GM12865 (cell line): Measurements from ENCODE around the gene PPP2R5C.
A peak's percentile ranks its signal among the peaks of the same experiment; 100 is the strongest.

Experiments used
- DNase-seq: peaks from one replicate; pipeline ENCODE4 v3.0.0; 2010; ENCODE audit warnings: low read depth
- H3K4me3 ChIP-seq: 2 replicates; pipeline ENCODE4 v1.5.1; 2011; ENCODE audit warnings: mild to moderate bottlenecking, low read depth, low read length, control low read depth
- CTCF ChIP-seq: IDR thresholded peaks from 2 replicates; pipeline ENCODE4 v1.5.1; 2011; ENCODE audit warnings: low read length, control low read depth, low read depth, inconsistent platforms; ENCODE audit not compliant: insufficient read depth; ENCODE audit errors: missing control alignments

Gene PPP2R5C

GRCh38 chr14:101825797-101826196 lies 64.3 kb downstream of the PPP2R5C start:
- DNase-seq, result peak; percentile 44
- TF ChIP-seq CTCF, result no peak
- H3K4me3 ChIP-seq, result peak overlapping the region; percentile 69

DNA sequence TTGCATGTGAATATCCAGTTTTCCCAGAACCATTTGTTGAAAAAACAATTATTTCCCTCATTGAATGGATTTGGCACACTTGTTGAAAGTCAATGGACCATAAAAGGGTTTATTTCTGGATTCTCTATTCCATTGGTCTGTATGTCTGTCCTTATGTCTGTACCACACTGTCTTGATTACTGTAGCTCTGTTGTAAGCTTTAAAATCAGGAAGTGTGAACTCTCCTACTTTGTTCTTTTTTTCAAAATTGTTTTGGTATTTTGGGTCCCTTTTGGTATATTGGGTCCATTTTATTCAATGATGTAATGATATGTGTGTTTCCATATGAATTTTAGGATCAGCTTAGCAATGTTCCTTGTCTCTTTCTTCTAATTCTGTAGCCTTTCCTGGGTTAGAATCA lies 64.8 kb downstream of the PPP2R5C start:
- no peak overlapping the region; the same call in 1 of the 2 replicates for H3K4me3 ChIP-seq
- TF ChIP-seq CTCF, result no peak
- DNase-seq, result no peak

DNA sequence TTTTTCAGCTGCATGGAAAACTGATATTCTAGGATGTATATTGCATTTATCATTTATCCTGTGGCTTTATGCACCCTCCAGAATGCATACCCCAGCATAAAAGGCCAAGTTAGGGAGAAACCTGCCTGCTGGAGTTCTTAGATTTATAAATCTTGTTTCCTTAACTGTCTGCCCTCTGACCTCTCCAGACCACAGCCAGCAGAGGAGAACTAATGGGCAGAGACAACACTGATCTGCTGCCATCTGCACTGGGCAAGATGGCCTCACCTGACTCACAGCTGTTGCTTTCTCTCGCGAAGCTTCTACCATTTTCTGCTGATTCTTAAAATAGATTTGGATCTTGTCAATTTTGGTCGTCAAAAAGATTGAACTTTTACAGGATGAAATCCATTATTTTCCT lies 65.8 kb downstream of the PPP2R5C start:
- H3K4me3 ChIP-seq, result no peak overlapping the region
- DNase-seq, result no peak
- no peak for TF ChIP-seq CTCF

DNA sequence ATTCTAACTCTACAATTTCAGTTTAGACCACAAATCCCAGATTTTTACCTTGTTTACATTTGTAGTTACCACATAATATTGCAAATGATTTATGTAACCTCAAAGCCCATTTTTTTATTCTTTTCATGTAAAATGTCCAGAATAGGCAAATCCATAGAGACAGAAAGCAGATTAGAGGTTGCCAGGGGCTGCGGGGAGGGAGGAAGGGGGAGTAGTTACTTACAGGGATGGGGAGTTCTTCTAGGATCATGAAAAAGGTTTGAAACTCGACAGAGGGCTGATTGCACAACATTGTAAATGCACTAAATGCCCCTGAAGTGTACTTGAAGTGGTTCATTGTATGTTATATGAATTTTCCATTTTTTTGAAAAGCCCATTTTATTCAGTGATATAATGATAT lies 66.5 kb downstream of the PPP2R5C start:
- no peak overlapping the region for H3K4me3 ChIP-seq
- no peak for TF ChIP-seq CTCF
- DNase-seq, result no peak

GRCh38 chr14:101830271-101830670 lies 68.8 kb downstream of the PPP2R5C start:
- no peak for TF ChIP-seq CTCF
- H3K4me3 ChIP-seq, result no peak overlapping the region
- no peak for DNase-seq

GRCh38 chr14:101833045-101833444 lies 71.5 kb downstream of the PPP2R5C start:
- no peak for DNase-seq
- no peak for TF ChIP-seq CTCF
- H3K4me3 ChIP-seq, result no peak overlapping the region

DNA sequence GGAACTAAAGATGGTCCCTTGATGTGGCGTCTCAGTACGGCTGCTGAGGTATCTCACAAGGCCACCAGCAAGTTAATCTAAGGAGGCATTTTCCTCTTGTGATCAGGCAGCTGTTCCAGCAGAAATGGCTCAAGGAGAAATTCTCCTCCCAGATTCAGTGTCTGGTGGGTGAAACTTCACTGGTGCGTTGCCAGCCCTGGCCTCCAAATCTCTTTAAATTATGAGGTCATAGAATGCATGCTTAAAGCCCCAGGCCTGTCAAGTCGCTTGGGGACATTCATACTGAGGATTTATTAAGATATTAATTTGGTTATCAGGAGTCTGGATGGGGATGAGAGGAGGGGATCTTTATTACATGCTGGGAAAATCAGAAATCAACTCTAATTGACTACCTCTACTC lies 72.9 kb downstream of the PPP2R5C start:
- no peak for DNase-seq
- TF ChIP-seq CTCF, result no peak
- H3K4me3 ChIP-seq, result no peak overlapping the region
